Naive B cell (primary cell): ENCODE data around the gene PDLIM5. TPM values are rescaled to one million over a fixed set of nuclear protein-coding genes. Genes with fewer than 3 reads are reported as not detected.
"Not testable (repeated sequence)": the region's sequence is repeated elsewhere in the genome, so short reads cannot be mapped to it uniquely, and the experiment has no call there.

Source experiments
- ATAC-seq, 2 donors: fragments of 150-1000 bp; cut with Tn5 transposase; 2 replicates each; pipeline ENCODE4 v1.10.0; 2021; ENCODE audit warnings: low read depth in 2 of 2, mild to moderate bottlenecking in 2 of 2, moderate library complexity in 2 of 2
- DNase-seq: peaks from one replicate; pipeline ENCODE4 v3.0.0; 2022
- H3K27ac Mint-ChIP-seq, 6 donors: one replicate each; pipeline ENCODE4 v1.8.0; 2020 to 2022; ENCODE audit warnings: mild to moderate bottlenecking in 6 of 6, mixed read lengths in 6 of 6, moderate library complexity in 5 of 6, inconsistent platforms in 2 of 6
- H3K27me3 Mint-ChIP-seq, 3 donors: one replicate each; pipeline ENCODE4 v1.8.0; 2021 to 2022; ENCODE audit warnings: mixed read lengths in 3 of 3, mild to moderate bottlenecking in 1 of 3
- H3K36me3 Mint-ChIP-seq, 2 donors: one replicate each; pipeline ENCODE4 v1.8.0; 2020 to 2022; ENCODE audit warnings: mixed read lengths in 2 of 2, inconsistent platforms in 1 of 2, mild to moderate bottlenecking in 1 of 2
- H3K4me1 Mint-ChIP-seq, 3 donors: one replicate each; pipeline ENCODE4 v1.8.0; 2020 to 2022; ENCODE audit warnings: mixed read lengths in 3 of 3, inconsistent platforms in 1 of 3, mild to moderate bottlenecking in 1 of 3, moderate library complexity in 1 of 3
- H3K4me3 Mint-ChIP-seq, 8 donors: one replicate each; pipeline ENCODE4 v1.8.0; 2020 to 2022; ENCODE audit warnings: mild to moderate bottlenecking in 8 of 8, mixed read lengths in 8 of 8, moderate library complexity in 8 of 8, inconsistent platforms in 2 of 8
- H3K9me3 Mint-ChIP-seq, 7 donors: one replicate each; pipeline ENCODE4 v1.8.0; 2020 to 2022; ENCODE audit warnings: mixed read lengths in 7 of 7, mild to moderate bottlenecking in 5 of 7, inconsistent platforms in 2 of 7, moderate library complexity in 1 of 7
- polyA plus RNA-seq, 6 donors: library from polyadenylated mRNA; unstranded; fragments of 300-500 nt; fragmentation: Illumina TruSeq; gene quantifications; one replicate each; pipeline ENCODE4 v1.2.3, GENCODE V29; 2021; ENCODE audit warnings: low read depth in 6 of 6

Gene PDLIM5
- polyA plus RNA-seq, 6 donors from 2014 or later: 33.4 to 47.3 (median 41.1) TPM

DNA sequence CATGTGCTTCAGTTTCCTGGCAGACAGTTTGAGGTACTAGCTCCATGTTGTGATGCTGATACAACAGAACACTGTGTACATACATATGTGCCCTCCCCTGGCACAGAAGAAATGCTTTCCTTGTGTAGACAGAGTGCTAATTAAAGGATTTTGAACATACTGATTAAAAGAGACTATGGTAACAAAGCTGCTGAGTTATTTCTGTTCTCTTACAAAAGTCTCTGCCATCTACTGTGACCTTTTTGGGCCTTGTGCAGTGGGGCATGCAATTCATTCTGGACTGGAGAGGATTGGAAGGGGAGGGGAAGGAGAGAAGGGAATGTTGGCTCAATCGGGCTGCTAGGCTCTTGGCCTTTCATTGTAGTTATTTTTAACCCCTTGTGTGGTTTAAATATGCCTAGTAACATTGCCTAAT is 6.0 kb downstream of the PDLIM5 start:
- ATAC-seq (no peak), DNase-seq (no peak)
- Mint-ChIP-seq H3K27me3 (no peaks in the 10 kb centered on the region), H3K9me3 (no peaks in the 10 kb centered on the region), H3K36me3 (peaks cover 0 to 4% of the 10 kb centered on the region in 2 donors), H3K4me1 (peaks cover 17 to 21% (median 18%) of the 10 kb centered on the region in 3 donors), H3K4me3 (no peak overlapping the region), H3K27ac (peak overlapping the region in 1 of 6 donors; percentile 58)

DNA sequence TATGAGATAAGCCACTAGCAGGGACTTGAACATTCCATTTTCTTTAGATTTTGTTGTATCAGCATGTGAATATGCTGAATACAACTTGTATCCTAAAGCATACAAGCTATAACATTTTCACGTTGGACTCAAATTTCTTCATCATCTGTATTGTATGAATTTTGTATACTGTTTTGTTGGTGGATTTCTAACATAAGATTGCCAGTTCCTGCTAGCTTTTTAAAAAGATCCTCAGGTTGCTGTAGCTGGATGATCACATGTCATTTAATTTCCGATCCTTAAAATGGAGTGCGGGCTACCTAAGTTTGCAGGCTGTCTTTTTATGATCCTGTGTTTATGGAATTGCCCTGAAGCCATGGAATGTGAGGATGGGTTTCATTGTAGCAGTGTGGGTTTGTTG is 6.9 kb downstream of the PDLIM5 start:
- H3K27me3 Mint-ChIP-seq: no peaks in the 10 kb centered on the region

DNA sequence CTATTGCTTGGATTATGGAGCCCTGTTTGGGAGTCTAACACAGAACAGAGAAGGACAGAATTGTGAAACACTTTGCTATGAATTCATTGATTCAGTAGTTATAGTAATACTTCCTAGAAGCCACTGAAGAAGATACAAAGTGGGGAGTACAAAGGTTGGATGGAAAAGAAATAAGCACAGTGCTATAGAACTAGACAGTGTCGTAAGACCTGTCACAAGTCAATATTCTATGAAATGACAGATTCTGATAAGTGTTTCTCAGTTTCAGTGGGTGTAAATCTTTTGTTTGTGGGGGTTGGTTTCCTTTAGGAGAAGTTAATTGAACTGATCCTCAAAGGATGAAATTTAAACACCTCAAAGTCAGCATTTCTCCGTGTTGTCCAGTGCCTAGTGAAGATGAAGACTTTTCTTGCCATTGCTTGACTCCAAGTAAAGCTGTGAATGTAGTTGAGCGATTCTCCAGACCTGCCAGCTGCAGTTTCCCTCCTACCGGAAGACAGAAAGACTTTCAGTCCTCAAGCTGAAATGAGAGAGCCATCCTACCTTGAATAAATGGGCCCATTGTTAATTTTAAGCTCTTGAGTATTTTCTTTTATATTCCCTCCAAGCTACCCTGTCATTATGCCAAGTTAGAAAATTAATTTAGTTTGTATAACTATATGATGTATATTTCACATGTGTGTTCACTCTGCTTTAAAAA is 7.9 kb downstream of the PDLIM5 start:
- no peaks in the 10 kb centered on the region for H3K27me3 Mint-ChIP-seq
- H3K9me3 Mint-ChIP-seq: no peaks in the 10 kb centered on the region
- no peak overlapping the region for H3K4me3 Mint-ChIP-seq
- DNase-seq: no peak
- no peak for ATAC-seq
- H3K4me1 Mint-ChIP-seq: peaks cover 9 to 17% (median 11%) of the 10 kb centered on the region in 3 donors
- H3K36me3 Mint-ChIP-seq: peaks cover 0 to 4% of the 10 kb centered on the region in 2 donors
- no peak overlapping the region for H3K27ac Mint-ChIP-seq

More for the DNA sequence above, 6.9 kb downstream of the PDLIM5 start:
- H3K4me1 Mint-ChIP-seq: peaks cover 12 to 16% (median 12%) of the 10 kb centered on the region in 3 donors
- no peak overlapping the region for H3K4me3 Mint-ChIP-seq
- no peak overlapping the region for H3K27ac Mint-ChIP-seq
- ATAC-seq (no peak), DNase-seq (no peak)
- H3K36me3 Mint-ChIP-seq: peaks cover 0 to 4% of the 10 kb centered on the region in 2 donors
- H3K9me3 Mint-ChIP-seq: no peaks in the 10 kb centered on the region

GRCh38 chr4:94461506-94461905 is 9.8 kb downstream of the PDLIM5 start:
- H3K4me3 Mint-ChIP-seq: no peak overlapping the region
- peaks cover 5 to 17% (median 16%) of the 10 kb centered on the region in 3 donors for H3K4me1 Mint-ChIP-seq
- no peaks in the 10 kb centered on the region for H3K27me3 Mint-ChIP-seq
- DNase-seq (no peak), ATAC-seq (no peak)
- H3K36me3 Mint-ChIP-seq: peaks cover 0 to 4% of the 10 kb centered on the region in 2 donors
- H3K9me3 Mint-ChIP-seq: no peaks in the 10 kb centered on the region
- no peak overlapping the region for H3K27ac Mint-ChIP-seq

GRCh38 chr4:94462572-94462971 is 10.8 kb downstream of the PDLIM5 start:
- Mint-ChIP-seq H3K36me3 (peaks cover 0 to 4% of the 10 kb centered on the region in 2 donors), H3K27ac (no peak overlapping the region), H3K4me1 (peaks cover 4 to 17% (median 15%) of the 10 kb centered on the region in 3 donors), H3K4me3 (no peak overlapping the region), H3K9me3 (no peaks in the 10 kb centered on the region), H3K27me3 (no peaks in the 10 kb centered on the region)
- no peak for DNase-seq
- ATAC-seq: no peak

- H3K27ac Mint-ChIP-seq: peak overlapping the region in 2 of 6 donors; percentile 17 to 68
- peak overlapping the region in 1 of 8 donors; percentile 2 for H3K4me3 Mint-ChIP-seq
- peaks cover 3 to 15% (median 12%) of the 10 kb centered on the region in 3 donors for H3K4me1 Mint-ChIP-seq
- H3K9me3 Mint-ChIP-seq: no peaks in the 10 kb centered on the region
- no peaks in the 10 kb centered on the region for H3K27me3 Mint-ChIP-seq
- DNase-seq (no peak), ATAC-seq (no peak)
- H3K36me3 Mint-ChIP-seq: no peaks in the 10 kb centered on the region
Measured at GRCh38 chr4:94463771-94464170, 12.0 kb downstream of the PDLIM5 start.

- H3K4me1 Mint-ChIP-seq: peaks cover 3 to 15% (median 14%) of the 10 kb centered on the region in 3 donors
Measured at GRCh38 chr4:94466371-94466770, 14.6 kb downstream of the PDLIM5 start.

DNA sequence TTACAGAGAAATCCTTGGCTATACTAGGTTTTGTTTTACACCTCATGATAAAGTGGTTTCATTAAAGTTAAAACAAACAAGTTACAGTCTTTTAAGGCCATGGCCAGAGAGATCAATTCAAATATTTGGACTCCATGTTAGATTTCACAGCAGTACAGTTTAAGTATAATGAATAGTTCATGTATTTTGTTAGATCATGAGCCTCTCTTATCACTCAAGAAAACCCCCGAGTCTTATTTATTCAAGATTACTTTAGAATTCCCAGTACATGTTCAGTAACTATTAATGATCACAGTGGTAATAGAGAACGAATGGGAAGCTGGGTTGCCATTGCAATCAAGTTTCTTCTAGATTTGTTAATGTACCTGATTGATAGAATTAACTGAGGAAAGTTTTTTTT is 15.2 kb downstream of the PDLIM5 start:
- Mint-ChIP-seq H3K9me3 (peaks cover 0 to 13% (median 2%) of the 10 kb centered on the region in 7 donors), H3K4me3 (no peak overlapping the region), H3K27me3 (no peaks in the 10 kb centered on the region), H3K4me1 (peaks cover 3 to 15% (median 14%) of the 10 kb centered on the region in 3 donors), H3K36me3 (no peaks in the 10 kb centered on the region), H3K27ac (no peak overlapping the region)
- ATAC-seq (no peak), DNase-seq (no peak)

More at GRCh38 chr4:94466371-94466770, 14.6 kb downstream of the PDLIM5 start:
- DNase-seq: no peak
- H3K27ac Mint-ChIP-seq: no peak overlapping the region
- no peak overlapping the region for H3K4me3 Mint-ChIP-seq
- H3K36me3 Mint-ChIP-seq: no peaks in the 10 kb centered on the region
- no peaks in the 10 kb centered on the region for H3K27me3 Mint-ChIP-seq
- ATAC-seq: no peak
- H3K9me3 Mint-ChIP-seq: peaks cover 0 to 13% (median 2%) of the 10 kb centered on the region in 7 donors

DNA sequence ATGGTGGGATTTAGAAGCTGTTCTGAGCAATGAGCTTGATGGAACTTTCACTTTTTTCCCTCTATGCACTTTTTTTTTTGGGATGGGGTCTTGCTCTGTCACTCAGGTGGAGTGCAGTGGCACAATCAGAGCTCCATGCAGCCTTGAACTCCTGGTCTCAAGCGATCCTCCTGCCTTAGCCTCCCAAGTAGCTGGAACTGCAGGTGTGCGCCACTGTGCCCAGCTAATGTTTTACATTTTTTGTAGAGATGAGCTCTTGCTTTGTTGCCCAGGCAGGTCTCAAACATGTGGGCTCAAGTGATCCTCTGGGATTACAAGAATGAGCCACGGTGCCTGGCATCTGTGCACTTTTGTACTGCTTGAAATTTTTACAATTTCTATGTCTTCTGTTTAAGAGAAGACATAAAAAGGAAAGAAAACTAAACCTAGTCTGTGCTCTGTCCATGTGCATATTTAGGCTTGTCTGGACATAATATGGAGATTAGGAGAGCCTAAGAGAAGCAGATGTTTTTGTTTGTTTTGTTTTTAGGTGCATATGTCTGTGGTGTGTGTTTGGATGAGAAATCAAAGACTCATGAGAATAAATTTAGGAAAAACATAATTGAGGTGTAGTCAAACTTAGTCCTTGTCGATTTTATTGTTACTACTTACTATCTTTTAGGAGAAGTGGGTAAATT is 16.5 kb downstream of the PDLIM5 start:
- peaks cover 0 to 15% (median 2%) of the 10 kb centered on the region in 7 donors for H3K9me3 Mint-ChIP-seq
- DNase-seq (no peak), ATAC-seq (no peak)
- no peaks in the 10 kb centered on the region for H3K27me3 Mint-ChIP-seq
- peak overlapping the region in 1 of 8 donors; percentile 57 for H3K4me3 Mint-ChIP-seq
- H3K4me1 Mint-ChIP-seq: peaks cover 3 to 11% (median 11%) of the 10 kb centered on the region in 3 donors
- H3K27ac Mint-ChIP-seq: no peak overlapping the region
- no peaks in the 10 kb centered on the region for H3K36me3 Mint-ChIP-seq

DNA sequence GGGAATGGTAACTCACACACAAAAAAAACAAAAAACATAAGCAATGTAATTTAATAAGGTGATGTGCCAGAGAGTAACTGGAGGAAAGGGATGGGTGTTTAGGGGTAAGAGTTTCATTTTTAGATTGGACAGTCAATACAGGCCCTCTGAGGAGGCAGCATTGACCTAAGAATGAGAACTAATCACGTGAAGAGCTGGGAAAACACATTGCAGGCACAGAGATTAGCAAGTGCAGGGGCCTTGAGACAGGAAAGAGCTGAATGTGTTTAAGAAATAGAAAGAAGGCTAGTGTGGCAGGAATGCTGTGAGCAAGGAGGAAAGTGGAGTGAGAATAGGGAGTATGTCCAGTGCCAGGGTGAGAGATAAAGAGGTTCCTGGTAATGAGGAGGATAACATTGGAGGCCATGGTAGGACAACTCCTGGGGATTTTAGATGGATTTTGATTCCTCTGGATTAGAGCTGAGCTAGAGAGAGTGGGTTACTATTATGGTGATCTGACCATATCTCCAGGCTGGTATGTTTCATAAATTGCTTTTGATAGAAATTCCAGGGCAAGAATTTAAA is 17.6 kb downstream of the PDLIM5 start:
- Mint-ChIP-seq H3K4me1 (peaks cover 5 to 8% (median 5%) of the 10 kb centered on the region in 3 donors), H3K27ac (no peak overlapping the region), H3K9me3 (peaks cover 0 to 15% (median 2%) of the 10 kb centered on the region in 7 donors), H3K36me3 (no peaks in the 10 kb centered on the region), H3K4me3 (no peak overlapping the region), H3K27me3 (no peaks in the 10 kb centered on the region)
- DNase-seq (no peak), ATAC-seq (no peak)

DNA sequence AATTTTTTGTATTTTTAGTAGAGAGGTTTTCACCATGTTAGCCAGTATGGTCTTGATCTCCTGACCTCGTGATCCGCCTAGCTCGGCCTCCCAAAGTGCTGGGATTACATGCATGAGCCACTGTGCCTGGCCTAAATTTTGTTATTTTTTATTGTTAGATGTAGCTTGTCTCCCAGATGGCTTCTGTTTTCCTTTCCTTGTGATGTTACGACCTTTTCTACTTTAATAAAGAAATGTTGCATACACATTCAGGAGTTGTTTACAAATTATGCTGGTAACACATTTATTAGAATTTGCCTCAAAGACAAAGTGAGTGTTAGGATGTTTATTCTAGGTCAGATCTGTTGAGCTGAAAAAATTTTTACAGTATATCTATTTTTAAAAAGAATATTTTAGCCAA is 18.4 kb downstream of the PDLIM5 start:
- H3K27me3 Mint-ChIP-seq: no peaks in the 10 kb centered on the region

DNA sequence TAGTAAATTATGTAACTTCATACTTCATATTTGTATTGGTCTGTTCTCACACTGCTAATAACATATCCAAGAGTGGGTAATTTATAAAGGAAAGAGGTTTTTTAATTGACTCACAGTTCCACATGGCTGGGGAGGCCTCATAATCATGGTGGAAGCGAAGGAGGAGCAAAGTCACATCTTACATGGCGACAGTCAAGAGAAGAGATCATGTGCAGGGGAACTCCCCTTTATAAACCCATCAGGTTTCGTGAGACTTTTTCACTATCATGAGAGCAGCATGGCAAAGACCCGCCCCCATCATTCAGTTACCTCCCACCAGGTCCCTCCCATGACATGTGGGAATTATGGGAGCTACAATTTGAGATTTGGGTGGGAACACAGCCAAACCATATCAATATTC is 19.0 kb downstream of the PDLIM5 start:
- not testable (repeated sequence) for DNase-seq, H3K27me3 Mint-ChIP-seq, ATAC-seq, H3K4me1 Mint-ChIP-seq, H3K36me3 Mint-ChIP-seq, H3K4me3 Mint-ChIP-seq
- H3K27ac Mint-ChIP-seq: peak overlapping the region in 1 of 6 donors; percentile 41
- H3K9me3 Mint-ChIP-seq: peaks cover 0 to 15% (median 2%) of the 10 kb centered on the region in 7 donors

More for the DNA sequence above, 18.4 kb downstream of the PDLIM5 start:
- ATAC-seq (no peak), DNase-seq (no peak)
- peaks cover 0 to 15% (median 2%) of the 10 kb centered on the region in 7 donors for H3K9me3 Mint-ChIP-seq
- H3K36me3 Mint-ChIP-seq: no peaks in the 10 kb centered on the region
- no peak overlapping the region for H3K27ac Mint-ChIP-seq
- H3K4me1 Mint-ChIP-seq: peaks cover 5 to 8% (median 5%) of the 10 kb centered on the region in 3 donors
- H3K4me3 Mint-ChIP-seq: no peak overlapping the region

GRCh38 chr4:94472056-94472826 is 20.5 kb downstream of the PDLIM5 start:
- DNase-seq (no peak), ATAC-seq (no peak)
- peak overlapping the region in 1 of 6 donors; percentile 23 for H3K27ac Mint-ChIP-seq
- H3K27me3 Mint-ChIP-seq: no peaks in the 10 kb centered on the region
- peaks cover 0 to 15% (median 2%) of the 10 kb centered on the region in 7 donors for H3K9me3 Mint-ChIP-seq
- H3K4me1 Mint-ChIP-seq: peaks cover 3 to 5% (median 5%) of the 10 kb centered on the region in 3 donors
- H3K4me3 Mint-ChIP-seq: no peak overlapping the region
- H3K36me3 Mint-ChIP-seq: no peaks in the 10 kb centered on the region
